ENCODE measurements around the gene MMD2.

Gene MMD2

GRCh38 chr7:4871056-4871680 lies 87.8 kb downstream of the MMD2 start:
- no peak for DNase-seq (ENCODE audit: low read depth in 2 of 2)

DNA sequence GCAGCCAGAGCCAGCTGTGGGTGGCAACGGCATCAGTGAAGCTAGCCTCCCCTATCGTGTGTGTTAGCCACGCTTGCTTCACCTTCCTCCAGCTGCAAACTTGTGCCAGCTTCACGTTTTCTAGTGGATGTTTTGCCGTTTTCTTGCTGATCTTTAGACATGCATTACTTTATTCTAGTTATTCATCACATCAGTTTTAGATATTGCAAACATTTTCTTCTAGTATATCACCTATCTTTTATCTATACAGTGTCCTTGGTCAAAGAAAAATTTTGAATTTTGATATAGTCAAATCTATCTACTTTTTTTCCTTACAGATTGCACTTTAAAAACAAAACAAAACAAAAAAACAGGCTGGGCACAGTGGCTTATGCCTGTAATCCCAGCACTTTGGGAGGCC lies 90.5 kb downstream of the MMD2 start:
- no peak for DNase-seq (ENCODE audit: low read depth in 2 of 2)

DNA sequence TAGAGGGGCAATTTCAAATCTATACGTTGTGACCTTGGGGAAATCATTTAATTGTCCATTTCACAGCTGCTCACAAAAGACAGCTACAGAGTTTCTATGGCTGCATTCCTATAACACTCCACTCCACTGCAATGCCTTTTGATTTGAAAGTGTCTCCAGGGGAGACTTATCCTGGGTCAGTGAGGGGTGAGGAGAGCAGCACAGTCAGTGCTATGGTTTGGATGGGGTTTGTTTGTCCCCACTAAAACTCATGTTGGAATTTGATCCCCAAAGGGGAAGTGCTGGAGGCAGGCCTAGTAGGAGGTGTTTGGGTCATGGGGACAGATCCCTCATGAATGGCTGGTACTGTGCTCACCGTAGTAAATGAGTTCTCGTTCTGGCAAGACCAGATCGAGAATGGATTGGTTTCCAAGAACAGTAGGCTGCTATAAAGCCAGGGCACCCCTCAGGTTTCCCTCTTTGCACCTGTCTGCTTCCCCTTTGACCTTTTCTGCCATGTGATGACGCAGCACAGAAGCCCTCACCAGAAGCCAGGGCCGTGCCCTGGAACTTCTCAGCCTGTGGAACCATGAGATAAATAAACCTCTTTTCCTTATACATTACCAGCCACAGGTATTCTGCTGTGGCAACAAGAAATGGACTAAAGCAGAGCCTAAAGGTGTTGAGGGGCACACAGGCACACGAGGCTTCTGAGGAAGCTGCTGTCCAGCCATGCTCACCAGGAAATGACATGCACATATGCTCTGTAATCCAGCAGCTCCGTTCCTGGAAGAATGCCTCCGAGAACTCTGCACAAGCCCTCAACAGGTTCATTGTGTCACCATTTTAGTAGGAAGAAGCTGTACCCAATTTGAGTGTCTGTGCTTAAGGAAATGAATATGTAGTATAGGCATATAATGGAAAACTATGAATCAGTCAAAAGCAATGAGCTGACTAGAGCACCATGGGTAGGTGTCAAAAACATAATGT lies 92.2 kb downstream of the MMD2 start:
- no peak for DNase-seq (ENCODE audit: low read depth in 2 of 2)

GRCh38 chr7:4862156-4862555 lies 96.8 kb downstream of the MMD2 start:
- DNase-seq (ENCODE audit: low read depth in 2 of 2), result no peak

DNA sequence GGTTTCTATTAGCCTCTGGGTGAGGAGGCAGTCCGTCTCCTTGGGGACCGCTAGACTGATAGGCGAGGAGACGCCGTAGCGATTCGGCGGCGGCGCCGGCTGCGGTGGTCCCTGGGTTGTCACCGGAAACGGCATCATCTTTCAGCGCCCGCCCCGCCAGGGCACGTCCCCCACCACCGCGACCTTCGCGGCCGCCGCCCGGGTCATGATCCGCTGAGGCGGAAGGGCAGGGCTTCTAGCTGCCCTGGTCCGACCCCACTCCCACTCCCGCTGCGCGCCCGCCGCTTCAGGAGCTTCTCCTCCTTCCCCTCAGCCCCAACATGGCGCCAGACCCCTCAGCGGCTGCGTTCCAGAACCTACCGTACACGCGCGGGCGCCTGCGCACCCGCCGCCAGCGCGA lies 97.3 kb downstream of the MMD2 start, which contains the start of gene PAPOLB:
Gene PAPOLB (minus strand): TSS at position 358 of the 400 bp plus-strand sequence. CDS start 220 bp downstream, at position 138.
- peak; percentile 13 to 15 for DNase-seq (ENCODE audit: low read depth in 2 of 2)

DNA sequence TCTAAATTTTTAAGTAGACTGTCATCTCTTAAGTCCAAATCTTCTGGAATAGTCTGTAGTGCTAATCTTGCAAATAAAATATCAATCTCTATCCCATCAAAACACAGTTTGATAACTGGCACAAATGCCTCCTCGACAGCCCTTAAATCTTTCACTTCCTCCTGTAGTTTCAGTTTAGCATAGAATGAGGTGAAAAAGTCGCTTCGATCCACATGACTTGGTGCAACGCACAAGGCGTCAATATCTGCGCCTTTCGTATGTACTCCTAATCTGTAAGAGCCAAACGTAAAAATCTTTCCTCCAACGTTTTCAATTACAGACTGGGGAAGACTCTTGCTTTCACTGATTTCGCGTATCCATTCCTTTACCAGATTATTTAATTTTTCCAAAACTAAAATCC lies 97.8 kb downstream of the MMD2 start:
- DNase-seq (ENCODE audit: low read depth in 2 of 2), result no peak

DNA sequence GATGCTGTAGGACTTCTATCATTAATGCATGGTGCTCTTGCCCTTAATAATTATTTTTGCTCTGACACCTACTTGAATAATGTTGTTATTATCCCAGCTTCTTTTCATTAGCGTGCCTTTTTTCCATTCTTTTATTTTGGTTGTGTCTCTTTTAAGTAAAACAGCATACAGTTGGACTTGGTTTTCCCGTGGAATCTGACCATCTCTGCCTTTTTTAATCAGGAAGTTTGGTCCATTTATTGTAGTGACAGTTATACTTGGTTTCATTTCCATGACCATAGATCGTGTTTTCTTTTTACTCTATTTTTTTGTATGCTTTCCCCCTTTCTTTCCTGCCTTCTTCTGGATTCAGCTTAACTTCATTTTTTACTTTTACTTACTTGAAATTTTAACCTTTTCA lies 101.8 kb downstream of the MMD2 start:
- DNase-seq (ENCODE audit: low read depth in 2 of 2), result no peak

- DNase-seq (ENCODE audit: low read depth in 2 of 2), result no peak
Measured at GRCh38 chr7:4856336-4857057, 102.5 kb downstream of the MMD2 start.
